ENCODE results near the gene ZSWIM4. TPM values are rescaled to one million over a fixed set of nuclear protein-coding genes. Genes with fewer than 3 reads are reported as not detected.

ZSWIM4 gene
- total RNA-seq, 1 experiment from 2014 or later = 8.7 TPM

DNA sequence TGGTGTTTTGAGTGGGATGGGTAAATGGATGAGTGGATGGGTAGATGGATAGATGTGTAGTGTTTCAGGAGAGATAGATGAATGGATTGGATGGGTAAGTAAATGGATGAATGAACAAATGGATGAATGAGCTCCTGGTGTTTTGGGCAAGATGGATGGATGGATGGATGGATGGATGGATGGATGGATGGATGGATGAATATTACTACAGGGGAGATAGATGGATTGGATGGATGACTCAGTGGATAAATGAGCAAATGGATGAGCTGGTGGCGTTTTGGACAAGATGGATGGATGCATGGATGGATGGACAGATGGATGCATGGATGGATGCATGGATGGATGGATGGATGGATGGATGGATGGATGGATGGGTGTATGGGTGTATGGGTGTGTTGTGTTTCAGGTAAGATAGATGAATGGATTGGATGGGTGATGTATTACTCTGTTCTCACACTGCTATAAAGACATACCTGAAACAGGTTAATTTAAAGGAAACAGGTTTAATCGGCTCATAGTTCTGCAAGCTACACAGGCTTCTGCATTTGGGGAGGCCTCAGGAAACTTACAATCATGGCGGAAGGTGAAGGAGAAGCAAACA, 12.3 kb downstream of the ZSWIM4 start:
- H3K27me3 ChIP-seq (ENCODE audit: control insufficient read depth, insufficient read depth, low read length) = no peaks in the 10 kb centered on the region
- ATAC-seq = no peak
- CTCF ChIA-PET = interaction anchor here (0.6 kb wide), 1 partner anchor 12 kb away, joined by 3 read pairs; no protein-coding TSS in a partner anchor
- H3K4me3 ChIP-seq (ENCODE audit: low read depth in 2 of 2, low read length in 2 of 2) = no peak overlapping the region
- TF ChIP-seq SIN3A (IDR thresholded peaks at IDR 0.05; ENCODE audit: borderline replicate concordance, insufficient read depth, low read depth, low read length) (no peak), TCF7L2 (IDR thresholded peaks at IDR 0.05; ENCODE audit: low read depth, low read length) (no peak), POLR2AphosphoS5 (IDR thresholded peaks at IDR 0.05; ENCODE audit: low read depth, low read length) (no peak)
- TF ChIP-seq, protein P1, sequence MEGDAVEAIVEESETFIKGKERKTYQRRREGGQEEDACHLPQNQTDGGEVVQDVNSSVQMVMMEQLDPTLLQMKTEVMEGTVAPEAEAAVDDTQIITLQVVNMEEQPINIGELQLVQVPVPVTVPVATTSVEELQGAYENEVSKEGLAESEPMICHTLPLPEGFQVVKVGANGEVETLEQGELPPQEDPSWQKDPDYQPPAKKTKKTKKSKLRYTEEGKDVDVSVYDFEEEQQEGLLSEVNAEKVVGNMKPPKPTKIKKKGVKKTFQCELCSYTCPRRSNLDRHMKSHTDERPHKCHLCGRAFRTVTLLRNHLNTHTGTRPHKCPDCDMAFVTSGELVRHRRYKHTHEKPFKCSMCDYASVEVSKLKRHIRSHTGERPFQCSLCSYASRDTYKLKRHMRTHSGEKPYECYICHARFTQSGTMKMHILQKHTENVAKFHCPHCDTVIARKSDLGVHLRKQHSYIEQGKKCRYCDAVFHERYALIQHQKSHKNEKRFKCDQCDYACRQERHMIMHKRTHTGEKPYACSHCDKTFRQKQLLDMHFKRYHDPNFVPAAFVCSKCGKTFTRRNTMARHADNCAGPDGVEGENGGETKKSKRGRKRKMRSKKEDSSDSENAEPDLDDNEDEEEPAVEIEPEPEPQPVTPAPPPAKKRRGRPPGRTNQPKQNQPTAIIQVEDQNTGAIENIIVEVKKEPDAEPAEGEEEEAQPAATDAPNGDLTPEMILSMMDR (IDR thresholded peaks at IDR 0.05) = no peak
- TF ChIP-seq, protein P2, sequence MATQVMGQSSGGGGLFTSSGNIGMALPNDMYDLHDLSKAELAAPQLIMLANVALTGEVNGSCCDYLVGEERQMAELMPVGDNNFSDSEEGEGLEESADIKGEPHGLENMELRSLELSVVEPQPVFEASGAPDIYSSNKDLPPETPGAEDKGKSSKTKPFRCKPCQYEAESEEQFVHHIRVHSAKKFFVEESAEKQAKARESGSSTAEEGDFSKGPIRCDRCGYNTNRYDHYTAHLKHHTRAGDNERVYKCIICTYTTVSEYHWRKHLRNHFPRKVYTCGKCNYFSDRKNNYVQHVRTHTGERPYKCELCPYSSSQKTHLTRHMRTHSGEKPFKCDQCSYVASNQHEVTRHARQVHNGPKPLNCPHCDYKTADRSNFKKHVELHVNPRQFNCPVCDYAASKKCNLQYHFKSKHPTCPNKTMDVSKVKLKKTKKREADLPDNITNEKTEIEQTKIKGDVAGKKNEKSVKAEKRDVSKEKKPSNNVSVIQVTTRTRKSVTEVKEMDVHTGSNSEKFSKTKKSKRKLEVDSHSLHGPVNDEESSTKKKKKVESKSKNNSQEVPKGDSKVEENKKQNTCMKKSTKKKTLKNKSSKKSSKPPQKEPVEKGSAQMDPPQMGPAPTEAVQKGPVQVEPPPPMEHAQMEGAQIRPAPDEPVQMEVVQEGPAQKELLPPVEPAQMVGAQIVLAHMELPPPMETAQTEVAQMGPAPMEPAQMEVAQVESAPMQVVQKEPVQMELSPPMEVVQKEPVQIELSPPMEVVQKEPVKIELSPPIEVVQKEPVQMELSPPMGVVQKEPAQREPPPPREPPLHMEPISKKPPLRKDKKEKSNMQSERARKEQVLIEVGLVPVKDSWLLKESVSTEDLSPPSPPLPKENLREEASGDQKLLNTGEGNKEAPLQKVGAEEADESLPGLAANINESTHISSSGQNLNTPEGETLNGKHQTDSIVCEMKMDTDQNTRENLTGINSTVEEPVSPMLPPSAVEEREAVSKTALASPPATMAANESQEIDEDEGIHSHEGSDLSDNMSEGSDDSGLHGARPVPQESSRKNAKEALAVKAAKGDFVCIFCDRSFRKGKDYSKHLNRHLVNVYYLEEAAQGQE (IDR thresholded peaks at IDR 0.05; ENCODE audit: insufficient read depth in 1 of 2, low read depth in 2 of 2, low read length in 1 of 2) = no peak
- H3K9me3 ChIP-seq (ENCODE audit: control insufficient read depth, insufficient read depth, low read depth, low read length) = no peaks in the 10 kb centered on the region
- no peak for DNase-seq (ENCODE audit: low read depth, low spot score)
- in situ Hi-C loops (cut with HindIII; ENCODE audit: low pct_unique_long_range_greater_than_20kb, low sequenced_read_pairs) = no loop called here
- POLR2A ChIA-PET = no interaction called here
- H3K36me3 ChIP-seq (ENCODE audit: control insufficient read depth, insufficient read depth, low read length) = no peaks in the 10 kb centered on the region
- H3K4me1 ChIP-seq (ENCODE audit: control insufficient read depth, insufficient read depth, low read length) = no peaks in the 10 kb centered on the region
- no peak overlapping the region for H3K27ac ChIP-seq (ENCODE audit: low read length)
- intact Hi-C loops (cut with micrococcal nuclease; ENCODE audit: unreplicated experiment) = no loop called here
- no TSS peak for BruUV-seq (replicated peaks)

DNA sequence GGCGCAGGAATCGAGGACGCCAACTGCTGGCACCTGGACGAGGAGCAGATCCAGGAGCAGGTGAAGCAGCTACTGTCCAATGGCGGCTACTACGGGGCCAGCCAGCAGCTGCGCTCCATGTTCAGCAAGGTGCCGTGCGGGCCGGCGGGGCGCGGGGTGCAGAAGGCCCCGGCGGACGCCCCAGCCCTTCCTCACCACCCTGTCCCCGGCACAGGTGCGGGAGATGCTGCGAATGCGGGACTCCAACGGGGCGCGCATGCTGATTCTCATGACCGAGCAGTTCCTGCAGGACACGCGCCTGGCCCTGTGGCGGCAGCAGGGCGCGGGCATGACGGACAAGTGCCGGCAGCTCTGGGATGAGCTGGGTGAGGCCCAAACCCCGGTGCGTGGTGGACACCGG, 13.6 kb downstream of the ZSWIM4 start:
- POLR2A ChIA-PET = interaction anchor here (0.7 kb wide), 1 partner anchor 40 kb away, joined by 11 read pairs; no protein-coding TSS in a partner anchor
- no peak for TF ChIP-seq SIN3A (IDR thresholded peaks at IDR 0.05; ENCODE audit: borderline replicate concordance, insufficient read depth, low read depth, low read length)
- no peak for TF ChIP-seq TCF7L2 (IDR thresholded peaks at IDR 0.05; ENCODE audit: low read depth, low read length)
- TF ChIP-seq, protein P1 (IDR thresholded peaks at IDR 0.05) = no peak
- TF ChIP-seq POLR2AphosphoS5 (IDR thresholded peaks at IDR 0.05; ENCODE audit: low read depth, low read length) = no peak
- TF ChIP-seq, protein P2 (IDR thresholded peaks at IDR 0.05; ENCODE audit: insufficient read depth in 1 of 2, low read depth in 2 of 2, low read length in 1 of 2) = no peak
- Histone ChIP-seq H3K4me3 (ENCODE audit: low read depth in 2 of 2, low read length in 2 of 2) (no peak overlapping the region), H3K27ac (ENCODE audit: low read length) (no peak overlapping the region), H3K36me3 (ENCODE audit: control insufficient read depth, insufficient read depth, low read length) (no peaks in the 10 kb centered on the region), H3K9me3 (ENCODE audit: control insufficient read depth, insufficient read depth, low read depth, low read length) (no peaks in the 10 kb centered on the region), H3K4me1 (ENCODE audit: control insufficient read depth, insufficient read depth, low read length) (no peaks in the 10 kb centered on the region), H3K27me3 (ENCODE audit: control insufficient read depth, insufficient read depth, low read length) (no peaks in the 10 kb centered on the region)
- in situ Hi-C loops (cut with HindIII; ENCODE audit: low pct_unique_long_range_greater_than_20kb, low sequenced_read_pairs) = no loop called here
- DNase-seq (ENCODE audit: low read depth, low spot score) (no peak), ATAC-seq (no peak)
- CTCF ChIA-PET = no interaction called here
- BruUV-seq (replicated peaks) = no TSS peak
- intact Hi-C loops (cut with micrococcal nuclease; ENCODE audit: unreplicated experiment) = no loop called here

All from Panc1 (cell line).